ENCODE data around the gene OR5K3.
"Not testable (repeated sequence)": the region's sequence is repeated elsewhere in the genome, so short reads cannot be mapped to it uniquely, and the experiment has no call there.

The OR5K3 gene

DNA sequence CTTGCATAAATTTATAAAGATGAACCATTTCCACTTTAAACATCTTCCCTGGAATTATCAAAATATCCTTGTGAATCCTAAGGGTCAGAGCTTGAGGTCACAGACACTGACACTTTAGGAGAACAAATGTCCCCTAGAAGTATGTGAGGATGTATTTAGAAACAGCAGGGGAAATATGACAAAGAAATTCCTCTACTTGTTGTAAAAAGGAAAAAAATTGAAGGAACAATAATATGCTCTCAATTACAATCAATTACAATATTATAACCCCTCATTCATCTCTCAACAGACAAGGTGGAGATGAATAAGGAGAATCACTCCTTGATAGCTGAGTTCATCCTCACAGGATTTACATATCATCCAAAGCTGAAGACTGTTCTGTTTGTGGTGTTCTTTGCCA is at the start of gene OR5K3:
Gene OR5K3 (plus strand): TSS at position 301 of the 400 bp plus-strand sequence. CDS start 0 bp downstream, at position 301.
- DNase-seq, result no peak

DNA sequence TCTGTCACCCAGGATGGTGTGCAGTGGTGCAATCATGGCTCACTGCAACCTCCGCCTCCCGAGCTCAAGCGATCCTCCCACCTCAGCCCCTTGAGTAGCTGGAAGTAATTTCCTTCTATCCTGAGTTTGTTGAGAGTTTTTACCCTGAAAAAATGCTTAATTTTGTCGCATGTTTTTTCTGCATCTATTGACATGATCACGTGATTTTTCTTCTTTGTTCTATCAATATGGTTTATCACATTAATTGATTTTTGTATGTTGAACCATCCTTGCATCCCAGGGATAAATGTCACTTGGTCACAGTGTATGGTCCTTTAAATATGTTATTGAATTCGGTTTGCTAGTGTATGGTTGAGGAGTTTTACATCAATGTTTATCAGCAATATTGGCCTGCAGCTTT is 48.7 kb upstream of the OR5K3 start:
- DNase-seq, result no peak

GRCh38 chr3:98343647-98344507 is 46.6 kb upstream of the OR5K3 start:
- peak in 1 of 2 experiments; percentile 41 for DNase-seq

- no peak for DNase-seq
Measured at GRCh38 chr3:98350082-98350481, 40.4 kb upstream of the OR5K3 start.

GRCh38 chr3:98353554-98353953 is 36.9 kb upstream of the OR5K3 start, which contains the start of gene OR5K4:
OR5K4 (plus strand) TSS chr3:98353854; CDS start chr3:98353854, 0 bp downstream.
- no peak for DNase-seq

DNA sequence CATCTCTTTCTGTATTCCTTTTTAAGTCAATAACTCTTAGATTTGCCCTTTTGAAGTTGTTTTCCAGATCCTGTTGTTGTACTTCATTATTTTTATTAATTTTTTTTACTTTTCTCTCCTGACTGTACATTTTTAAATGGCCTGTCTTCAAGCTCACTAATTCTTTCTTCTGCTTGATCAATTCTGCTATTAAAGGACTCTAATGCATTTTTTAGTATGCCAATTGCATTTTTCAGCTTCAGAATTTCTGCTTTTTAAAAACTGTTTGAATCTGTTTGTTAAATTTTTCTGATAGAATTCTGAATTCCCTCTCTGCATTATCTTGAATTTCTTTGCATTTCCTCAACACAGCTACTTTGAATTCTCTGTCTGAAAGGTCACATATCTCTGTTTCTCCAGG is 31.2 kb upstream of the OR5K3 start:
- no peak for DNase-seq

GRCh38 chr3:98359993-98360675 is 30.3 kb upstream of the OR5K3 start:
- no peak for DNase-seq

DNA sequence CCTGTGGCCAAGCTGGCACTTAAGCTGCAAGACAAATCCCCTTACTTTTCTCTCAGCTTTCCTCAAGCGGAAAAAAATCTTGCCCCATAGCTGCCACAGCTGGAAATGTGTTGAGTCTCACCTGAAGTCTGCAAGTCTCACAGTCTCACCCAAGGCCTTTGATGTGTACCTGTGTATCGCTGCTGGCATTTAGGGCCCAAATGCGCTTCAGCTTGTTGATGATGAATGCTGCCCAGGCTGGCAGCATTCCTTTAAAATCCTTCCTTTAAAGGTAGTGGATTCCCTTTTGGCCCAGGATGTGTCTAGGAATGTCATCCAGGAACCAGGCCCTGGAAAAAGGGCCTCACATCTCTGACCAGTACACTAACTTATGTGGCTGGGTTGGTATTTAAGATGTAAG is 29.8 kb upstream of the OR5K3 start:
- DNase-seq, result no peak

DNA sequence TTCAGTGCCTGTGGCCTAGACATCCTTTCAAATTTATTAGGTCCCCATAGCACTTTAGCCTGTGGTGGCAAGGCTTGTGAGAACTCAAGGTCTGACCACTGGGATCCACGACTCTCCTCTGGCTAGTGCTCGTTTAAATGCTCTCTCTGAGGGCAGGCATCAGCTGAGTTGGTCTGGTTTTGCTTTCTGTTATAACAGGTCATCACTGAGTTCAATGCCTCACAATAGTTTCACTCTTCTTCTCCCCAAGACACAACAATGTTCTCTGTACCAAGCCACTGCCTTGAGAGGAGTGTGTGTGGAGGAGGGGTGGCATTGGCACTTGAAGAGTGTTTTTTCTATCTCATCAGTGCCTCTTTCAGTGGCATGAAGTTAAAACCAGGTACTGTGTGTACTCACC is 29.2 kb upstream of the OR5K3 start:
- DNase-seq, result no peak

DNA sequence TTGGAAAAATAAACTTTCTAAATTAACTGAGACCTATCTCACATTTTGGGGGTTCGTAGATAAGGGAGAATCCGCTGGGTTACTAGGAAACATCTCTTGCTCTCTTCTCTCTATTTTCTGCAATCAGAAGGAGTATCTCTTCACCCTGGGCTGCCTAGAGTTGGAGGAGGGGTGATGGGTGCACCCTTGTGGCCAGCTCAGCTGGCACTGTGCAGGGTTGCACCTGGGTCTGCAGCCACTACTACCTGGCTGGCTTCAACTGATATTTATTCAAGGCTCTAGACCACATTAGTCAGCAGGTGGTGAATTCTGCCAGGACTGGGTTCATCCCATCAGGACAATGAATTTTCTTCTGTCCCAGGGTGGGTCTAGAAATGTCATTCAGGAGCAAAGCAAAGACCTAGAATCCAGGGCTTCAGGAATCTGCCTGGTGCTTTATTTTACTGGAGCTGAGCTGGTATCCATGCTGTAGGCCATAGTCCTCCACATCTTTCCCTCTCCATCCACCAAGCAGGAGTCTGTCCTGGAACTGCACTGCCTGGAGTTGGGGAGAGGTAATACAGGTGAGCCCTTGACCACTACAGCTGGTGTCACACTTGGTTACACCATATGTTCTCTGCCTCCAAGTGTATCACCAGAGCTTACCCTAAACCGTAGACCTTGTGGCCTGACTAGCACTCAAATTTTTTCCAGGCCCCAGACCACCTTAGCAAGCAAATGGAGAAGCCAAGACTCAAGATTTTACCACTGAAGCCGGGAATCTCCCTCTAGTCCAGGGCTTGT is 22.8 kb upstream of the OR5K3 start:
- no peak for DNase-seq

DNA sequence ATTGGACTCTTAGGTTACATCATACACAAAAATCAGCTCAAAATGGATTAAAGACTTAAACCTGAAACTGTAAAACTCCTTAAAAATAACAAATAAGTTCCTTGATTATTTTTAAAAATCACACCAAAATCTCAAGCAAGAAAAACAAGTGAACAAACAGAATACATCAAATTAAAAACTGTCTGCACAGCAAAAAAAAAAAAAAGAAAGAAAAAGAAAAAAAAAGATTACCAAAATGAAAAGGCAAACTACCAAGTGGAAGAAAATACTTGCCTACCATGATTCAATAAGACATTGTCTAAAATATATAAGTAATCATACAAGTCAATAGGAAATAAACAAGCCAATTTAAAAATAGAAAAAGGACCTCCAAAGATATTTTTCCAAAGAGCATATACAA is 19.3 kb upstream of the OR5K3 start:
- DNase-seq, result no peak

GRCh38 chr3:98371853-98372252 is 18.6 kb upstream of the OR5K3 start:
- DNase-seq, result no peak

GRCh38 chr3:98372445-98372844 is 18.0 kb upstream of the OR5K3 start:
- DNase-seq, result no peak

- no peak for DNase-seq
Measured at GRCh38 chr3:98376631-98377030, 13.8 kb upstream of the OR5K3 start.

DNA sequence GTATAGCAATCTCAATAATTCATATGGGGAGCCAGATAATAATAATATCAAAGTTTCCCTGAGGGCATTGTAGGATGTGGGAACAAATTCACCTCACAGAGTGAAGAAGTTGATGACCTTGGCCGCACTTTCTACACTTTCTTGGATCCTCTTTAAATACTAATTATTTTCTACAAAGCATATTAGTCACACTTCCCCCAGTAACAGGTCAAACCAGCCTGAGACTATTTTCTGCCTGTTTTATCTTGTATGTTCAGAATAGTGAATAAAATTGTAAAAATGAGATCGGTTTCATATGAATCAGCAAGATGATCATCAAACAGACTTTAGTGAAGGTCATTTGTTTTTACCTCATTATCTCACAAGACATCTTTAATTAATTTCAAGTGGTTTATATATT is 2.3 kb upstream of the OR5K3 start:
- no peak for DNase-seq

DNA sequence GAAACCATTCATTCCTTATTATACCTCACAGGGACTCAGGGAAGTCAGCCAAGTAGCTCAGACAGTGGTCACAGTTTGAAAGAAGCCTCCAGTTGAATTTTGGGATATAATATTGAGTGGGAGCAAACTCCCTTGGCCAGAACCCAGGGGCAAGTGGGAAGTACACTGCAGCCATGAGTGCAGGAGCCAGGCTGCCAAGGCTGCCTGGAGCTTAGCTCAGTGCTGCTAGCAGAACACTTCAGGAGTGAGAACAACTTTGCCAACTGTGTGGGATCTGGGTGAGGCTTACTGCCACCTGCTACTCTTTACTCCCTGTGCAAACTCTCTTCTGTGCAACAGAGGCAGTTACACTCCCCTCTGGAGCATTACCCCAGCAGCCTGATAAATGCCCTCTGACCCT is 4.6 kb downstream of the OR5K3 start:
- no peak for DNase-seq

DNA sequence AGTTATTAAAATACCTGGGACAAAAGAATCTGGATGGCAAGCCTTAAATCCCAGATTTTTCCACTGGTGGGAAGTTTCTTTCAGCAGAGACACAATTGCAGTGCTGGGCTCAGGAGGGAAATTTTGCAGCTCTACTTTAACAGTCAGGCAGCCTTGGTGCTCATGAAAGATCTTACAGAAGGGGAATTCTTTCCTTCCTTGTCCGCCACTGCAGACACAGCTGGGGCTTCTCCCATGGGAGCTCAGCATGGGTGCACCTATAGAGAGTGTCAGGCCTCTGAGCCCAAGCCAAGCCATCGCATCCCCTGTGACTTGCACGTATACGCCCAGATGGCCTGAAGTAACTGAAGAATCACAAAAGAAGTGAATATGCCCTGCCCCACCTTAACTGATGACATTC is 6.0 kb downstream of the OR5K3 start:
- not testable (repeated sequence) for DNase-seq

GRCh38 chr3:98398513-98398912 is 8.0 kb downstream of the OR5K3 start:
- no peak for DNase-seq

DNA sequence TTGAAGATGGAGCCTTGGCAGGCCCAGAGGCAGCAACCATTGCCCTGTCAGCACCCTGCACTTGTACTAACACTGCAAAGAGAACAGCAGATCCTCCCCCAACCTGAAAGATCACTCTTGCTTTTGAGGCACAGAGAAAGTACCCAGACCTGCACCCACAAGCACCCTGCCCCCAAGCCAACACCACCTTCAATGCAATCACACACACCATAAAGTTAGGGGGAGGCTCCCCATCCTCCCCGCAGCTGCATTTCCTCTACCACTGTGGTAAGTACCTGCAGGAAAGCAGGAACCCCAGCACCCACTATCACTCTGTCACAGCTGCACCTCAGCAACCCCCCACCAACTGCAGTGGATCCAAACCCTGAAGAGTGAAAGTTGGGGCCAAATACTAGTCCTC is 12.0 kb downstream of the OR5K3 start:
- no peak for DNase-seq

DNA sequence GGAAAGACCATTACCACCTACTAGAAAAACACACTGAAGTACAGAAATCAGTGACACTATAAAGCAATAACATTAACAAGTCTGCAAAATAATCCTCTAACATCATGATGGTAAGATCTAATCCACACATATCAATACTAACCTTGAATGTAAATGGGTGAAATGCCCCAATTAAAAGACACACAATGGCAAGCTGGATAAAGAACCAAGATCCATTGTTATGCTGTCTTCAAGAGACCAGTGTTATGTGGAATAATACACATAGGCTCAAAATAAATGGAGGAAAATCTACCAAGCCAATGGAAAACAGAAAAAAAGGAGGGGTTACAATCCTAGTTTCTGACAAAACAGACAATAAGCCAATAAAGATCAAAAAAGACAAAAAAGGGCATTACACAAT is 13.5 kb downstream of the OR5K3 start:
- no peak for DNase-seq

GRCh38 chr3:98406034-98406433 is 15.6 kb downstream of the OR5K3 start:
- no peak for DNase-seq

DNA sequence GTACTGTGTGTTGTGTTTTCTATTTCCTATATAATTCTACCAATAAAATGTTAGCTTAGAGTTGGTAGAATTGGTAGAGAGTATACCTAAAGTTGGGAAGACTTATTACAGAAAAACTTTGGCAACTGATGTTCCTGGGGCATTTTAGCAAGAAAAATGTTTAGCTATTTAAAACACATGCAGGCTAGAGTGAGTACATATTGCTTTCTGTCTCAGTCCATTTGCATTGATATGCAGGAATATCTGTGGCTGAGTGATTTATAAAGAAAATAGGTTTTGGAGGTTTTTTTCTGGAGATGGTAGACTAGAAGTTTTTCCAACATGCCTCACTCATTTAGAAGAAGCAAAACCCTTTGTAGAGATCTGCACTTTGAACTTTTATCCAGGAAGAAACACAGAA is 42.1 kb downstream of the OR5K3 start:
- DNase-seq, result no peak

DNA sequence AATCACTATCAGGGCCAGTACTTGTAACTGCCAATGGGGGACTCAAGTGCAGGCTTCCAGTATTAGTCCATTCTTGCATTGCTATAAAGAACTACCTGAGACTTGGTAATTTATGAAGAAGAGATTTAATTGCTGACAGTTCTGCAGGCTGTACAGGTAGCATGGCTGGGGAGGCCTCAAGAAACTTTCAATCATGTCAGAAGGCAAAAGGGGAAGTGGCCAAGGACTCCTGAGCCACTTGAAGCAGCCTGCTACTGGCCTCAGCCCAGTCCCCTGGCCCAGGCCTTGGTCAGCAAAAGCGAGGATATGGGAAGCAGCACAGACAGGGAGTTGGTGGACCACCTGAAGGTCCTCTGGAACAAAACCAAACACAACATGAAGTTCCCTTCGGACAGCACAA is 43.3 kb downstream of the OR5K3 start:
- DNase-seq, result no peak

- no peak for DNase-seq
Measured at GRCh38 chr3:98434412-98434811, 43.9 kb downstream of the OR5K3 start.
